ENCODE measurements around the gene GPC5.

DNA sequence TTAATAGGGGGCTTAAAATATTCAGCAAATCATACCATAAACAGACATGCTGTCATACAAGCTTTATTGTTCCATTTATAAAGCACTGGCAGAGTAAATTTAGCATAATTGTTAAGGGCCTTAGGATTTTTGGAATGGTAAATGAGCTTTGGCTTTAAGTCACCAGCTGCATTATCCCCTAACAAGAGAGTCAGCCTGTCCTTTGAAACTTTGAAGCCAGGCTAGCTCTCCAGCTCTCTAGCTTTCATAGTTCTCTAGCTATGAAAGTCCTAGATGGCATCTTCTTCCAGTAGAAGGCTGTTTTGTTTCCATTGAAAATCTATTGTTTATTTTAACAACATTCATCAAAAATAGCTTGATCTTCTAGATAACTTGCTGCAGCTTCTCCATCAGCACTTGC, 1407.3 kb downstream of the GPC5 start:
- TF ChIP-seq, protein P1, sequence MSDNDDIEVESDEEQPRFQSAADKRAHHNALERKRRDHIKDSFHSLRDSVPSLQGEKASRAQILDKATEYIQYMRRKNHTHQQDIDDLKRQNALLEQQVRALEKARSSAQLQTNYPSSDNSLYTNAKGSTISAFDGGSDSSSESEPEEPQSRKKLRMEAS (IDR thresholded peaks at IDR 0.05; ENCODE audit: insufficient read depth, insufficient read length): no peak
- no peak for TF ChIP-seq POLR2A (IDR thresholded peaks at IDR 0.05; ENCODE audit: low read depth, low read length)
- TF ChIP-seq MYC (IDR thresholded peaks at IDR 0.05; ENCODE audit: low read depth, low read length): no peak
- TF ChIP-seq, protein P2, sequence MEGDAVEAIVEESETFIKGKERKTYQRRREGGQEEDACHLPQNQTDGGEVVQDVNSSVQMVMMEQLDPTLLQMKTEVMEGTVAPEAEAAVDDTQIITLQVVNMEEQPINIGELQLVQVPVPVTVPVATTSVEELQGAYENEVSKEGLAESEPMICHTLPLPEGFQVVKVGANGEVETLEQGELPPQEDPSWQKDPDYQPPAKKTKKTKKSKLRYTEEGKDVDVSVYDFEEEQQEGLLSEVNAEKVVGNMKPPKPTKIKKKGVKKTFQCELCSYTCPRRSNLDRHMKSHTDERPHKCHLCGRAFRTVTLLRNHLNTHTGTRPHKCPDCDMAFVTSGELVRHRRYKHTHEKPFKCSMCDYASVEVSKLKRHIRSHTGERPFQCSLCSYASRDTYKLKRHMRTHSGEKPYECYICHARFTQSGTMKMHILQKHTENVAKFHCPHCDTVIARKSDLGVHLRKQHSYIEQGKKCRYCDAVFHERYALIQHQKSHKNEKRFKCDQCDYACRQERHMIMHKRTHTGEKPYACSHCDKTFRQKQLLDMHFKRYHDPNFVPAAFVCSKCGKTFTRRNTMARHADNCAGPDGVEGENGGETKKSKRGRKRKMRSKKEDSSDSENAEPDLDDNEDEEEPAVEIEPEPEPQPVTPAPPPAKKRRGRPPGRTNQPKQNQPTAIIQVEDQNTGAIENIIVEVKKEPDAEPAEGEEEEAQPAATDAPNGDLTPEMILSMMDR (IDR thresholded peaks at IDR 0.05; ENCODE audit: extremely low read depth in 1 of 2, insufficient read depth in 1 of 2, low read depth in 1 of 2, low read length in 2 of 2): no peak
- TF ChIP-seq EZH2 (IDR thresholded peaks at IDR 0.05; ENCODE audit: borderline replicate concordance, low read depth, low read length, severe bottlenecking): no peak
- no peak for TF ChIP-seq JUN (IDR thresholded peaks at IDR 0.05; ENCODE audit: borderline replicate concordance, insufficient read depth, insufficient read length, low read depth)
- TF ChIP-seq POLR2AphosphoS5 (IDR thresholded peaks at IDR 0.05; ENCODE audit: insufficient read depth, low read depth, low read length): no peak

Measured in endothelial cell of umbilical vein (primary cell).